ENCODE data around the gene OR4K2.
"Not testable (repeated sequence)": the region's sequence is repeated elsewhere in the genome, so short reads cannot be mapped to it uniquely, and the experiment has no call there.

OR4K2 gene

GRCh38 chr14:19874842-19875241, at the start of gene OR4K2:
Gene OR4K2, plus strand, starts transcription at chr14:19875142. Its CDS starts 1,126 bp downstream, at chr14:19876268.
- DNase-seq (ENCODE audit: low spot score) = no peak

- DNase-seq (ENCODE audit: low spot score) = not testable (repeated sequence)
These were observed 47.2 kb upstream of the OR4K2 start for GRCh38 chr14:19827626-19828244.

- DNase-seq (ENCODE audit: low spot score) = no peak
These were observed 46.6 kb upstream of the OR4K2 start for GRCh38 chr14:19828314-19828713.

GRCh38 chr14:19834203-19834848, 40.6 kb upstream of the OR4K2 start:
- DNase-seq (ENCODE audit: low spot score) = not testable (repeated sequence)

- no peak for DNase-seq (ENCODE audit: low spot score)
These were observed 36.5 kb upstream of the OR4K2 start for GRCh38 chr14:19838433-19838832.

GRCh38 chr14:19851365-19851764, 23.6 kb upstream of the OR4K2 start:
- no peak for DNase-seq (ENCODE audit: low spot score)

GRCh38 chr14:19866061-19866669, 8.8 kb upstream of the OR4K2 start:
- not testable (repeated sequence) for DNase-seq (ENCODE audit: low spot score)

- no peak for DNase-seq (ENCODE audit: low spot score)
These were observed 1.8 kb upstream of the OR4K2 start for GRCh38 chr14:19873178-19873577.

- DNase-seq (ENCODE audit: low spot score) = no peak
These were observed 3.2 kb downstream of the OR4K2 start for GRCh38 chr14:19878029-19878642.

- no peak for DNase-seq (ENCODE audit: low spot score)
These were observed 20.3 kb downstream of the OR4K2 start for GRCh38 chr14:19895282-19895681.

GRCh38 chr14:19900999-19901398, 26.1 kb downstream of the OR4K2 start:
- DNase-seq (ENCODE audit: low spot score) = no peak

GRCh38 chr14:19902409-19902808, 27.5 kb downstream of the OR4K2 start:
- no peak for DNase-seq (ENCODE audit: low spot score)

GRCh38 chr14:19906665-19907064, 31.7 kb downstream of the OR4K2 start:
- no peak for DNase-seq (ENCODE audit: low spot score)

- no peak for DNase-seq (ENCODE audit: low spot score)
These were observed 36.2 kb downstream of the OR4K2 start for GRCh38 chr14:19911114-19911513.

- DNase-seq (ENCODE audit: low spot score) = no peak
These were observed 42.3 kb downstream of the OR4K2 start for GRCh38 chr14:19917243-19917642.

GRCh38 chr14:19917955-19918518, 43.1 kb downstream of the OR4K2 start:
- no peak for DNase-seq (ENCODE audit: low spot score)

- DNase-seq (ENCODE audit: low spot score) = no peak
These were observed 43.8 kb downstream of the OR4K2 start for GRCh38 chr14:19918553-19919264.

GRCh38 chr14:19920021-19920657, 45.2 kb downstream of the OR4K2 start, which contains the start of gene OR4K5:
Gene OR4K5, plus strand, starts transcription at chr14:19920607. Its CDS starts 0 bp downstream, at chr14:19920607.
- DNase-seq (ENCODE audit: low spot score) = no peak

- no peak for DNase-seq (ENCODE audit: low spot score)
These were observed 55.7 kb downstream of the OR4K2 start, which contains the start of gene OR4K1 for GRCh38 chr14:19930617-19931016. Gene OR4K1, plus strand, starts transcription at chr14:19930917. Its CDS starts 4,750 bp downstream, at chr14:19935667.
